ENCODE data around the gene PNPLA8.
"Not testable (repeated sequence)": the region's sequence is repeated elsewhere in the genome, so short reads cannot be mapped to it uniquely, and the experiment has no call there.

Gene PNPLA8

DNA sequence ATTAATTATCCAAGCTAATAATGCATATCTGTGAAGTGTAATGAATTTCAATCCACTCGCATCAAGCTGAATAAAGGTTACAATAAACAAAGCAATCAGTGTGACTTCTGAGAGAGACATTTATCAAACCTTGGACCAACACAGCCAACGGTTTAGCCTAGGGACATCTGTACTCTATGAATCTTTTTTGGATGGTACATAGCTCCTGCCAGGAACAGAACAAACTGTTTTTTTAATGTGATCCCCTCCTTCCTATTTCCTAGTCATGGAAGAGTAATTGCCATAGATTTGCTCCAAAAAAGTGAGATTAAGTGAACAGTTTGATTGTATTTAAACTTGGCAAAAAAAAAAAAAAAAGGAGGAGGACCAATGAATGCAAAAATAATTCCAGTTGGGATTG is 58.5 kb downstream of the PNPLA8 start:
- DNase-seq: no peak

DNA sequence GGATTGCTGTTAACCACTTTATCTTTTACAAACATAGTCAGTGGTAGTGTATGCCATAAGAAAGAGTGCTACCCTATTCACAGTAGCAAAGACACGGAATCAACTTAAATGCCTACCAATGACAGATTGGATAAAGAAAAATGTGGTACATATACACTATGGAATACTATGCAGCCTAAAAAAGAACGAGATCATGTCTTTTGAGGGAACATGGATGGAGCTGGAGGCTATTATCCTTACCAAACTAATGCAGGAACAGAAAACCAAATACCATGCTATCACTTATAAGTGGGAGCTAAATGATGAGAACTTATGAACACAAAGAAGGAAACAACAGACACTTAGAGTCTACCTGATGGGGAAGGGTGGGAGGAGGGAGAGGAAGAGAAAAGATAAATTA is 59.6 kb downstream of the PNPLA8 start:
- DNase-seq: not testable (repeated sequence)

DNA sequence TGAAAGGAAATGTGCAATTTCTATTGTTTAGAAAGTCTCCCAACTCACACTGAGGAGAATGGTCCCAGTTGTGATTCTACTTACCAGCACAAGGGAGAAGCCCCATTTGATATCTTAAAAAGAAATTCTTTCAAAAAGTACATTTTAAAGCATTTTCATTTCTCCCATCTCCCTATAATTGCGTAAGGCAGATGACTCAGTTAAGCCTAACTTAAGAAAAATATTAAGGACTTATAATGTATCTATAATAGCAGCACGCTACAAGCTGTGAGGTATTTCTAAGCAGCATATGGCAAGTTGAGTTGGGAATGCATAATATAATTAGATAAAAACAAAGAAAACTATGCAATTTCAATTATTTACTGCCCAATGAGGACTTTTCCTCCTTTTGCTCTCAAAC is 61.2 kb downstream of the PNPLA8 start:
- no peak for DNase-seq

DNA sequence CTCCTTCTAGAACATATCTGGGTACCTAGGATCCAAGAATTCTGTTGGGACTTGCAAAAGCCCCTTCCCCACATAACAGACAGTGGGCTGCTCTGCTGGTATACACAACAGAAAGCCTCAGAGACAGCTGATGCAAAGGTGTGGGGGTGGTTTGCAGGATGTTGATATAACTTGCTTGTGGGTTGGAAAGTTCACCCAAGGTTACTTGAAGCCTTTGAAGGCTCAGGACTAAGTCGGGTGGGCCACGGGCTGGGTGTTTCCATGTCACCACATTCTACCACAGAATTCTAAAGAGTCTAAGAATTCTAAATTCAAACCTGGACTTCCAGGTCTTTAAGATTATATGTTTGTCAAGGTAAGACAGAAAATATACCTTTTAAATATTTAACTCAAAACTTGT is 62.3 kb downstream of the PNPLA8 start:
- DNase-seq: no peak

DNA sequence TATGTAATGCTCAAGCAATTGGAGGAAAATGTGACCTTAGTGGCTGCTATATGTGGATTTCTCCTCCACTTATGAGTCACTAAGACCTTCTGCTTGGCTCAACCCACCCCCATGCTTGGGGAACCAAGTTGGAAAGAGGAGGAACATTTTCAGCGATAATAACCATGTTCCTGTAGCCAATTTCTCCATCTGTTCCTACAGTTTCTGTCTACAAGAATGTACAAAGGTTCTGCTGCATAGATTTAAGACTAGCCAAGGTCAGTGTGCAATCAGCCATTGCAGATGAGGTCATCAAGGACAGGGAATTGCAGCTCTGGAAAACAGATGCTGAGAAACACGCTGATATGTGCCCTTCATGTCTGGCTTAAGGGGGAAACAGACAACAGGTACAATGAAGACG is 64.1 kb downstream of the PNPLA8 start:
- no peak for DNase-seq

DNA sequence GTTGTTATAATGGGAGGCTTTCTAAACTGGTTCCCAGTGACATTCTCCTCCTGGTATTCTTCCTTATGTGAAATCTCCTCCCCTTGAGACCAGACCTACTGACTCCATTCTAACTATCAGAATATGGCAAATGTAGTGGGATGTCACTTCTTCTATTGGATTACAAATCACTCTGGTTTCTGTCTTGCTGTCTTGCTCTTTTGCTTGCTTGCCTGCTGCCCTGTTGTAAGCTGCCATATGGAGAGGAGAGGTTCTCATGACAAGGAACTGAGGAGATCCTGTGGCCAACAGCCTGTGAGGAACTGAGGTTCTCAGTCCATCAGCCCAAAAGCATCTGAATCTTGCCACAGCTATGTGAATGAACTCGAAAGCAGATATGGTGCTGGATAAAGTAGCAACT is 65.0 kb downstream of the PNPLA8 start:
- no peak for DNase-seq

DNA sequence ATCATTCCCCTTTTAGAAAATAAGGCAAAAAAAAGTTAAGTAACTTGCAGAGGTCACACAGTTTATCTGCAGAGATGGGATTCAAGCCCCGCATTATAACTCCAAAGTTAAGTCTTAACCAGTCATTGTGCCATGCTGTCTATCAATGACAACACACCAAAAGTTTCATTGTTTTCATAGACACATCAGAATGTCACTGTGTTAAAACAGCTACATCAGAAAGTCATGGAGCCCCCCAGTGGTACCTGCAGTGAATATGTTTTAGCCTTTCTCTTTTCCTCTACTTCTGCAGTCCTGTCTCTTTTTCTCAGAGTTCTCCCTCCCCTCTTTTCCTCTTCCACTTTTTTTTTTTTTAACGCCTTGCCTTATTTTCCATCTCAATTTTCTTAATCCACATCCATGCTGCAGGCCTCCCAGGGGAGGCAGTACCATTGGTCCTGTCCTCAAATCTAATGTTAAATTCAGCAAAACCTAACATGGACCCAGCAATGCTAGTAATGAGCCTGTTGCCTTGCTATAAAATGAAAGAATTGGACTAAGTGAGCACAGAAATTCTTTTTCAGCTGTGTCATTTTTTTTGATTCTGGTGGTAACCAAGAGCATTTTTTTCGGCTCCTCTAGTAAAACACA is 65.9 kb downstream of the PNPLA8 start:
- DNase-seq: peak; percentile 19

DNA sequence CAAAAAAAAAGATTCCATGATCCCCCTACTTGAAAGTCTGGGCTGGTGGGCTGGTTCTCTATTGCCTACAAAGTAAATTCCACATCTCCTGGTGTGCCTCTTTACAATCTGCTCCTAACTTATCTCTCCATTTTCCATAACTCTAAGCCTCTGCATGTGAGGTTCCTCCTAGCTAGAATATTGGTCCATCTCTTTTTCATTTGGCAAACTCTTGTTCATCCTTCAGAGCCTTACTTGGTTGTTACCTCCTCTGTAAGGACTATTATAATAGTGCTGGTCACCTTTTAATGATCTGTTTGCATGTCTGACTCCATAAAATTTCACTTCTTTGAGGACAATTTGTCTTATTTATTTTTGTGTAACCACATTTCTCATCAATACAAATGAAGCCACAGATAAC is 68.1 kb downstream of the PNPLA8 start:
- no peak for DNase-seq

DNA sequence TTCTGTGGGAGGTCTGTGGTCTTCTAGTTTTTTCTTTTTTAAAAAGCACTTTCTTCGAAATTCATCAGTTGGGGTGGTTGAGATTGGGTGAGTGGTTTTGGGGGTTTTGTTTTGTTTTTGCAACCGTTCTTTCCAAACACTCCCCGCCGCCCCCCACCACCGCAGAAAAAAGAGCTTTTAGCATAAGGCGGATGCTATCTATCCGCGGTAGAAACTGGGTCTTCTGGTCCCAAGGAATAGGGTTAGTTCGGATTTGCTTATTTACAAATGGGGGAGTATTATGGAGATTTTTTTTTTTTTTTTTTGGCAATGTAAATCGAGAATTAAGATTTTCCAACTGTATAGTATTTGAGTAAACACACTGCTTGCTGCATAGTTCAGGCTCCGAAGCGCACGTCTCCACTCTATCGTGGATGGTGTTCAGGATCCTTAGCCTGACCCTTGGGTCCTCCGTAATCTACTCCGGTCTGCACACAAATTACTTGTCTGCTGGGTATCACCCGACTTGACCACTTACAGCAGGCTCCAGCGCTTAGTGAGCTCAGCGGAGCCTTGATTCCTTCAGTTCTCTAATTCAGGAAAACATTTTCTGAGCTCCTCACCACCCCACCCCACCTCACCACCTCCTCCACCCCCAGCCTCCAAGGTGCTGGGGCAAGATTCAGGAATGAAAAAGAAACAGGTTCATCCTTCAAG is 68.9 kb downstream of the PNPLA8 start:
- no peak for DNase-seq

DNA sequence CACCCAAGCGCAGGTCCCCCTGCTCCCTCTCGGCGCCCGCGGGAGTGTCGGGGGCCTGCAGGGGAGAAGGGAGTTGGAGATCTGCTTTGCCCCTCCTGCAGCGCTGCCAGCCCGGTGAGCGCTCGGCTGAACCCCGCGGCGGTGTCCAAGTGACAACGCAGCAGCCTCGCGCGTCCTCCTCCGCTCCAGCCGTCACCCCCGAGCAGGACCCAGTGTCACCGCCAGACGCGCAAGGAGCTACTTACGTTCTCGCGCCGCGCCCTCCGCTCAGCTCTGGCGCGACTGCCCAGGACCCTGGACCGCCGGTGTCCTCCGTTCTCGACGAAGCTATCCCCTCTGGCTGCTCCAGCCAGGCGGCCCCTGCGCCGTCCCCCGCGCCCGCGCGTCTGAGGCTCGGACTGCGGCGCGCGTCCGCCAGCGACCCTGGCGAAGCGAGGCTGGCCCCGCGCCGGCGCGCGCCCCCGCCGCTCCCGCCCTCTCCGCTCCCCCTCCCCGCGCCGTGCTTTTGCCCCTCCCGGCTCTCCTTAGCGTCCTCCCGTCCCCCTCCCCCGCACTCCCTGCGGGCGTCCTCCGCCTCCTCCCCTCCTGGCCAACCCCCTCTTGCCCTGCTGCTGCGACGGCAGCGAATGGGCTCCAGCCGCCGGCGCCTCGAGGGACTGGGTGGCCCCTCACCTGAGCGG is 69.8 kb downstream of the PNPLA8 start, which contains the start of gene NRCAM:
Gene NRCAM, minus strand, starts transcription at position 439 of the 680 bp plus-strand sequence. CDS start 216,372 bp downstream, outside the sequence.
- no peak for DNase-seq

DNA sequence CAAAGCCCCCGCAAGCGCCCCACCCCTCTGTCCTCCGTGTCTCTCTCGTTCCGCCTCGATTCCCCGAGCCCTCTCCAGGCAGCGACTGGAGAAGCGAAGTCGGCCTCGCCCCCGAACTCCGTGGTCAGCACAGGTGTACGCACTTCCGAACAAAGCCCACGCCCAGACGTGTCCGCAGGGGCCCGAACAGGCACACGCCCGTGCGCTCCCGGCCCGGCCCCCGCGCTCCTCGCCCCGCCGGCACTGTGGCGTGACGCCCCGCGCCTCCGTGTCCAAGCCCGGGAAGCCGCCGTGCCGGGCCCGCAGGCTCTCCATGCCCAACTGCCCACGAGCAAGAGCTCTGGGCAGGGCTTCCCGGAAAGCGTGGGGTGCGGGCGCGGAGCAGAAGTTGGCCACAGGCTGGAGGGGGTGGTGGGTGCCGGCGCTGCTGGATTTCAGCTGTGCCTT is 70.4 kb downstream of the PNPLA8 start:
- DNase-seq: no peak

DNA sequence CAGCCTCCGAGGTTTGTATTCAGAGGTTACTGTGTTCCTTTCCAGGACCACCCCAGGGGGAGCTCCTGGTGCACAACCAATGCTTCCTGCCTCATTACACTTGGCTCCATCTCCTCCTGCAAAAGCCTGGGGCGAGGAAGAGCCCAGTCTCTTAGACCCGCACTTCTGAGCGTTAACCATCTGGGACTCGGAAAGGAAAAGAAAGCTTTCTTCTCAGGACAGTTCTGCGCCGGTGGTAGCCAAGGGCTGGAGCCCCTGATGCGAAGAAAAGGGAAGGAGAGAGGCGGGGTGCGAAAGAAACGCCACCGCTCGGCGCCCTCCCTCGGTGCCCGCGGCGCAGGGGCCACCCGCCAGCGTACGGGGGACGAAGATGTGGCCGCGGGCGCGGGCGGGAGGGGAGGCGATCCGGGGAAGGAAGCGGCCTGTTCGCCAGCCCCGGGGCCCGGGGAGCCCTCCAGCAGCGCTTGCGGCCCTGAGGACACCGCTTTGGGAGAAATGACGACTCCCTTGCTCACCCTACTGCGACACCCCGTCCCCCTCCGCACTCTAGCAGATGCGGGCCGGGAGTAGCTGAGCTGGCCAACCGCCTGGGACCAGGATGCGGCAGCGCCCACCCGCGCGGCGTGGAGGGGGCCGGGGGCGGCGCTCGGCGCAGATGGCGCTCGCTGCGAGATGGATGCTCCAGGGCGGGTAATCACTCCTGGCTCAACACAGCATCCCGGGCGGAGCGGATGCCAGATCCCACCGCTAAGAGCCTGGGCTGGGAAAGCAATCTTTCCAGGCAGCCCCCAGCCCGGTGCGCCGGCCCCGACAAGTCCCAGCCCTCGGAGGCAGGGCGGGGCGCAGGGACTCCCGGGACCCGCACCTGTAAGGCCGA is 71.0 kb downstream of the PNPLA8 start:
- DNase-seq: no peak

DNA sequence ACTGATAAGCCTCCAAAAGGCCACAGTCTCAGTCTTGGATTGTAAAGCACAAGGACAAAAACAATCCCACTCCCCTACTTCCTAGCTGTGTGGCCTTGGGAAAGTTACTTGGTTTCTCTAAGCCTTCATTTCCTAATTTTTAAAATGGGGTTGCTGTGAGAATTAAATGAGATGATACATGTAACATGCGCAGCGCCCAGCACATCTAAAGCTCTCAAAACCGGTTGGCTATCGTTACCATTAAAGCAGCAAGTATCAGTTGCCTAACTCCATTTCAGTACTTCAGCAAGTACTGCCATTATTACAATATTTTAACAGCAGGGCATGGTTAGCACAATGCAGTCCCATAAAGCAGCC is 71.6 kb downstream of the PNPLA8 start:
- no peak for DNase-seq

DNA sequence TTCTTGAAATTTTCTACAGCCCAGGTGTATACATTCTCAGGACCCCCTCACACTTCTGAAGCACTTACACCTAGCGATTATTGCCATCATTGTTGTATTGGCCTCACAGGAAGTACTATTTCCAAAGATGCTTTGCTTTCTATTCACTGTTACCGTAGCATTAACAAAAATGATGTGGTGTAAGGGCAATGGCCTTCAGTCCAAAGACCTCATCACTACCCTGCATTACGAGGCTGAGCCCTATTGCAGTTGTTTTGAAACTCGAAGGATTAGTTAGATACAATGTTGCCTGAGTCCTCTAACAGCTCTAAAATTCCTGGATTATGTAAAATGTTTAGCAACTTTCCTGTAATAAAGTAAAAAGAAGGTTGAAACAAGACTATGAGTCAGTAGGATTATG is 72.6 kb downstream of the PNPLA8 start:
- DNase-seq: no peak

DNA sequence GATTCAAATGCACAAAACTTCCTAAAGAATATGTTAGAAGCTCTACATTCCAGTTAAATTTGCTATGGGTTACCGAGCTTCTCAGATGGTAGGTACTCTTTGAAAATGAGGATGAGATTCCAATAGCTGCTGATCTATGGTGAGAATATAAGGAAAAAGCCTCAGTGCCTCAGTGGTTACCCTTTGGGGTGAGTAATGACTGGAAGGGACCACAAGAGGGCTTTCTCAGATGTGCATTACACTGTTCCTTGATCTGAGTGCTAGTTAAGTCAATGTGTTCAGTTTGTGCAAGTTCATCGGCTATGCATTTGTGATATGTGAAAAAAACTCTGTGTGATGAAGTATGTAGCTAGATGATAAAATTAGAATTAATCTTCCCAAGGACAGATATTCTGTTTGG is 73.2 kb downstream of the PNPLA8 start:
- DNase-seq: peak; percentile 31

DNA sequence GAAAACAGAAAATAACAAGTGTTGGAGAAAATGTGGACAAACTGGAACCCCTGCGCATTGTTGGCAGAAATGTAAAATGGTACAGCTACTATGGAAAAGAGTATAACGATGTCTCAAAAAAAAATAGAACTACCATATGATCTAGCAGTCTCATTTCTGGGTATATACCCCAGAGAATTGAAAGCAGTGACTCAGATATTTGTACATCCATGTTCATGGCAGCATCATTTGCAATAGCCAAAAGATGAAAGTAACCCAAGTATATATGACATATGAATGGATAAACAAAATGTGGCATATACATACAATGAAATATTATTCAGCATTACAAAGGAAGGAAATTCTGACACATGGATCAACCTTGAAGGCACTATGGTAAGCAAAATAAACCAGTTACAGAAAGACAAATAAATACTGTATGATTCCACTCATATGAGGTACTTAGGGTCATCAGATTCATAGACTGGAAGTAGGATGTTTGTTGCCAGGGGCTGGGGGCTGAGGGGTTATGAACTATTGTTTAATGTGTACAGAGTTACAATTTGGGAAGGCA is 74.6 kb downstream of the PNPLA8 start:
- no peak for DNase-seq

DNA sequence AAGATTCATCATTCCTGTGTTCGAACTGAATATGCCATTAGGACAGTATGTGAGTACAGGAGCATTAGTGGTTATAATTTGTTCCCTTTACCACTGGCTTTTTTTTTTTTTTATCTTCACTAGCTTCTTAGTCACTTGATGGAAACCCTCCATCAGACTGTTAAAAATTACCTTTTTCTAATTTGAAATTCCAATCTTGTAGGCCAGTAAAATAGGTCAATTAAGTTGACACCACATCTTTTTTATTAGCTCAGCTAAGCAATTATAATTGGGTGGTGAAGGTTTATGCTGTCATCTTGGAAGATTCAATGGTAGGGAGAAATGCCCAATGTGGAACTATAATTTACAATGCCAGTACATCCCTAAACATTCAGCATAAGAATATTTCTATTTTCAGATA is 75.8 kb downstream of the PNPLA8 start:
- no peak for DNase-seq

DNA sequence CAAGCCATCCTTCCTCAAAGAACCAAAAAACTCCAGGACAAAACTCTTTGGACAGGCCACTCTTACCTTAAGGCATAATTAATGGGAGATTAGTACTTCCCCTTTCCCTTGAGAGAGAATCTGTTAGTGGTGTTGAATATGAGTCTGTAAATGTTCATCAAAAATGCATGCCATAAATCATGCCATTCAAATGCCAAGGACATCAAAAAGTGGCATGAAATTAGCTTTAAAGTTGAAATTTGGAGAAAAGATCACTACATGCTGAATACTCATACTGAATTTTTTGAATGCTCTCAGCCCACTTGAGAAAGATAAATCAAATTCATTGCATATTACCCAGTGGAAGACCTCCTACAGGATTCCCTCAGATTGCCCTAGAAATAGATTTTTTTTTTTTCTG is 76.4 kb downstream of the PNPLA8 start:
- DNase-seq: no peak

DNA sequence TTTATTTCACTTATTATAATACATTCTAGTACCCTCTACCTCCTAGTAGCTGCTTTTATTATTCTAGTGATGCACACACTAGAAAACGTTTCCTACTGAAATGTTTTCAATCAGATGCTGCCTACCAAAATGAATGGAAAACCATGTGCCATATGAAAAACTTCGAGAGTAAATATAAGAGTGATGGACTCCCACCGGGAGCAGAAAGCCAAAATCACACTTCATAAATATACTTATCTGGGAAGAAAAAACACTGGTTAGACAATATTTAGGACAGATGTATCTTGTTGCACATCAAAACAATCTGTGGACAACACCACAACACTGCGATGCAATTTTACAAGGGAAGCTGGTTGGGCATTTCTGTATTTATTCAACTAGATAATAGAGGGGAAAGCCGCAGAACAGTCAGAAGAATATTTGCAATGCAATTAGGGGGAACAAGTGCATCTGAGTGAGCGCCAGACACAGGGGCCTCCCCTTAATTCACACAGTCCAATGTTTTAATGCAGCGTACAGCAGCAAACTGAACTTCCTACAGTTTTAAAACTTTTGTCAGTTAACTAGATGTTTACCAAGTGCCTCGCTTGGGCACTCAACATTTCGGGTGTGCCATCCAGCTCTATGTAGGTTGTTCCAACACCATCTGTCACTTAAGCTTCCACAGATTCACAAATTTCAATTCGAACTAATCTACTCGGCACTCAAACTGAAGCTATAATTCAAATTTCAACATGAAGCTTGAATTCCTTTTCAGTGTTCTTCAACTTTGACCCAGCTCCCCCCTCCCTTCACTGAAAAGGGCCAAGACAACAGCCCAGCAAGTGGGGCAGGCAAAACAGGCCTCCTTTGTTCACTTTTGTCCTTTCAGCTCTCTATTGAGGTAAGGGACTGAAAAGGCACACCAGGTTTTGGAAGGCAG is 77.1 kb downstream of the PNPLA8 start:
- no peak for DNase-seq

DNA sequence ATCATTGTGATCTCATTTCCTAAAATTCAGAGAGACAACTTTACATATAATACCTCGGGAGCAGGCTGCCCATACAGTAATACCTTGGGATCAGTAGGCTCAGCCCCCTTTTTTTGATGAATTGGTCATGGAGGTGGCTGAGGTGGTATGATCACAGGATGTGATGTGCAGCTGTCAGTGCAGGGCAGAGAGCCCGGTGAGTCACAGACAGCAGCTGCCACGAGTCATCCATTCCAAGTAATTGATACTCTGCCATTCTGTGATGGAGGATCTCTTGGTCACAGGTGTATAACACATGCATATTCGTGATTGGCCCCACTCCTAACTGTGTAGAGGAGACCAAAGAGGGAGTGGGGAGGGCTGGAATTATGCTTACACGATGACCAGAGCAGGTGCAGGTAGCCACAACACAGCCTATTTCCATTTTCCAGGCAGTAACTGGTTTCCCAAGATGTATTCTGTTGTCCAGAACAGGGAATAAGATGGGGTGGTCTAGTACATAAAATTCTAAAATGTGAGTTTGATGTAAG is 83.8 kb downstream of the PNPLA8 start:
- DNase-seq: peak; percentile 26

DNA sequence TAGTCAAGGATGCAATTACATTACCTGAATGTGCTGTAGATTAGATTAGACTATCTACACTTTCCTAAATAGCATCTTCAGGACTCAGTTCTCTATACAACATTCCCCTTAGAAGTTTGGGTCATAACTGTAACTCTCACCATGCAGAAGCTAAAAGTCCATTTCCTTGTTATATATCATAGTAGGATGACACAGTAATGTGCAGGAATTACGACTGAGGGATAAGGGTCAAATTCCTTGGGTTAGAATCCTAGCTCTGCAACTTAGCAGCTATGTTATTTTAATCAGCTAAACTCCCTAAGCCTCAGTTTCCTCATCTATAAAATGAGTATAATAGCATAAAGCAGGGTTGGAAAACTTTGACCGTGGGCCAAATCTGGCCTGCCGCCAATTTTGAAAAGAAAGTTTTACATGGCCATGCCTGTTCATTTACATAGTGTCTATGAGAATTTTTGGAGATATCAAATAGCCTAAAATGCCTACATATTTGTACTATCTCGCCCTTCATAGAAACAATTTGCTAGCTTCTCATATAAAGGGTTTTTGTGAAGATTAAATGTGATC is 84.5 kb downstream of the PNPLA8 start:
- no peak for DNase-seq

All from activated CD4-positive, alpha-beta T cell treated with anti-CD3 and anti-CD28 coated beads, Interleukin-2, amount 50 U/mL, for 16 hours (primary cell).